Measurements from ENCODE around the gene PTH2R. TPM values are rescaled to one million over a fixed set of nuclear protein-coding genes. Genes with fewer than 3 reads are reported as not detected.

The PTH2R gene
- total RNA-seq, 2 experiments from 2014 or later: not detected

- Mint-ChIP-seq H3K9me3 (peaks cover 12% of the 10 kb centered on the region), H3K4me3 (no peak overlapping the region), H3K27ac (no peak overlapping the region), H3K36me3 (ENCODE audit: low read depth) (no peaks in the 10 kb centered on the region), H3K27me3 (peaks cover 4% of the 10 kb centered on the region), H3K4me1 (ENCODE audit: low read depth) (no peaks in the 10 kb centered on the region)
- no peak for DNase-seq
- ATAC-seq (ENCODE audit: poor library complexity): no peak
- ChIA-PET POLR2A (no interaction called here), CTCF (no interaction called here)
- no peak overlapping the region for H3K27ac ChIP-seq (ENCODE audit: low read depth in 1 of 2, low read length in 2 of 2)
- no peaks in the 10 kb centered on the region for H3K27me3 ChIP-seq (ENCODE audit: control insufficient read depth in 1 of 2, insufficient read depth in 2 of 2, low read length in 2 of 2)
- no peaks in the 10 kb centered on the region for H3K4me1 ChIP-seq (ENCODE audit: insufficient read depth, low read length)
- no peak for TF ChIP-seq CTCF (IDR thresholded peaks at IDR 0.05)
- no peaks in the 10 kb centered on the region for H3K36me3 ChIP-seq (ENCODE audit: insufficient read depth, low read length)
- no peak overlapping the region for H3K4me3 ChIP-seq (ENCODE audit: low read length)
- intact Hi-C loops (cut with DNase I, micrococcal nuclease): no loop called here
- H3K9me3 ChIP-seq (ENCODE audit: control insufficient read depth in 1 of 2, insufficient read depth in 1 of 2, low read length in 2 of 2): no peaks in the 10 kb centered on the region
Measured at GRCh38 chr2:208369091-208369490, 37.5 kb upstream of the PTH2R start.

- no peak for ATAC-seq (ENCODE audit: poor library complexity)
Measured at GRCh38 chr2:208370881-208371633, 35.5 kb upstream of the PTH2R start.

GRCh38 chr2:208371634-208371935 lies 35.0 kb upstream of the PTH2R start:
- no peak overlapping the region for H3K27ac Mint-ChIP-seq
- intact Hi-C loops (cut with DNase I, micrococcal nuclease): loop anchor here (5.0 to 10.0 kb wide), 2 partner anchors 1823 to 1826 kb away; no protein-coding TSS in a partner anchor
- no peak overlapping the region for H3K4me3 Mint-ChIP-seq
- H3K4me1 Mint-ChIP-seq (ENCODE audit: low read depth): no peaks in the 10 kb centered on the region
- Histone ChIP-seq H3K9me3 (ENCODE audit: control insufficient read depth in 1 of 2, insufficient read depth in 1 of 2, low read length in 2 of 2) (no peaks in the 10 kb centered on the region), H3K27ac (ENCODE audit: low read depth in 1 of 2, low read length in 2 of 2) (no peak overlapping the region), H3K4me3 (ENCODE audit: low read length) (no peak overlapping the region), H3K36me3 (ENCODE audit: insufficient read depth, low read length) (no peaks in the 10 kb centered on the region), H3K27me3 (ENCODE audit: control insufficient read depth in 1 of 2, insufficient read depth in 2 of 2, low read length in 2 of 2) (no peaks in the 10 kb centered on the region), H3K4me1 (ENCODE audit: insufficient read depth, low read length) (no peaks in the 10 kb centered on the region)
- ChIA-PET CTCF (no interaction called here), POLR2A (no interaction called here)
- H3K9me3 Mint-ChIP-seq: no peaks in the 10 kb centered on the region
- DNase-seq (no peak), ATAC-seq (ENCODE audit: poor library complexity) (no peak)
- TF ChIP-seq CTCF (IDR thresholded peaks at IDR 0.05): no peak
- no peaks in the 10 kb centered on the region for H3K36me3 Mint-ChIP-seq (ENCODE audit: low read depth)
- peaks cover 14% of the 10 kb centered on the region for H3K27me3 Mint-ChIP-seq

More at GRCh38 chr2:208370881-208371633, 35.5 kb upstream of the PTH2R start:
- Histone ChIP-seq H3K36me3 (ENCODE audit: insufficient read depth, low read length) (no peaks in the 10 kb centered on the region), H3K4me3 (ENCODE audit: low read length) (no peak overlapping the region), H3K27me3 (ENCODE audit: control insufficient read depth in 1 of 2, insufficient read depth in 2 of 2, low read length in 2 of 2) (no peaks in the 10 kb centered on the region), H3K4me1 (ENCODE audit: insufficient read depth, low read length) (no peaks in the 10 kb centered on the region), H3K9me3 (ENCODE audit: control insufficient read depth in 1 of 2, insufficient read depth in 1 of 2, low read length in 2 of 2) (no peaks in the 10 kb centered on the region), H3K27ac (ENCODE audit: low read depth in 1 of 2, low read length in 2 of 2) (no peak overlapping the region)
- Mint-ChIP-seq H3K4me3 (no peak overlapping the region), H3K9me3 (peaks cover 2% of the 10 kb centered on the region), H3K36me3 (ENCODE audit: low read depth) (no peaks in the 10 kb centered on the region), H3K4me1 (ENCODE audit: low read depth) (no peaks in the 10 kb centered on the region), H3K27me3 (peaks cover 14% of the 10 kb centered on the region), H3K27ac (no peak overlapping the region)
- intact Hi-C loops (cut with DNase I, micrococcal nuclease): loop anchor here (5.0 to 10.0 kb wide), 2 partner anchors 1824 to 1826 kb away; no protein-coding TSS in a partner anchor
- POLR2A ChIA-PET: no interaction called here
- TF ChIP-seq CTCF (IDR thresholded peaks at IDR 0.05): no peak
- no peak for DNase-seq
- CTCF ChIA-PET: no interaction called here
